Activated CD4-positive, alpha-beta T cell treated with anti-CD3 and anti-CD28 coated beads for 36 hours (primary cell): Measurements from ENCODE around the gene LIPI. TPM values are rescaled to one million over a fixed set of nuclear protein-coding genes. Genes with fewer than 3 reads are reported as not detected.
A peak's percentile ranks its signal among the peaks of the same experiment; 100 is the strongest.
"Not testable (repeated sequence)": the region's sequence is repeated elsewhere in the genome, so short reads cannot be mapped to it uniquely, and the experiment has no call there.

Source experiments
- ATAC-seq: fragments of 200-7000 bp; cut with Tn5 transposase; one replicate; pipeline ENCODE4 v1.10.0; 2021; ENCODE audit warnings: mild to moderate bottlenecking, moderate library complexity
- CTCF ChIA-PET: fragments of 350-600 bp; sonication (Branson Sonifier 250); formaldehyde crosslinking; loops from one replicate; lab custom pipeline; 2021; ENCODE audit warnings: antibody characterized with exemption; lab: Charles Lee
- POLR2A ChIA-PET: fragments of 350-600 bp; sonication (Branson Sonifier 250); formaldehyde crosslinking; loops from one replicate; lab custom pipeline; 2021; ENCODE audit warnings: antibody characterized with exemption, inconsistent platforms; lab: Charles Lee
- DNase-seq: peaks from one replicate; pipeline ENCODE4 v3.0.0-alpha.2; 2020
- H3K27ac Mint-ChIP-seq: one replicate; pipeline ENCODE4 v1.8.0; 2021; ENCODE audit warnings: mixed read lengths
- H3K27me3 Mint-ChIP-seq: one replicate; pipeline ENCODE4 v1.8.0; 2021; ENCODE audit warnings: mixed read lengths
- H3K36me3 Mint-ChIP-seq: one replicate; pipeline ENCODE4 v1.8.0; 2021; ENCODE audit warnings: low read depth, mixed read lengths
- H3K4me1 Mint-ChIP-seq: one replicate; pipeline ENCODE4 v1.8.0; 2021; ENCODE audit warnings: mixed read lengths
- H3K4me3 Mint-ChIP-seq: one replicate; pipeline ENCODE4 v1.8.0; 2021; ENCODE audit warnings: mild to moderate bottlenecking, moderate library complexity, mixed read lengths
- H3K9me3 Mint-ChIP-seq: one replicate; pipeline ENCODE4 v1.8.0; 2021; ENCODE audit warnings: low read depth, mixed read lengths
- intact Hi-C, 2 experiments: fragments of 100-400 bp; cut with DNase I in 1 of 2; cut with micrococcal nuclease in 1 of 2; formaldehyde crosslinking; loops; one replicate each; pipeline versions ENCODE4 v1.14.2 to v1.15.1; 2022 to 2024; cut with DNase I, micrococcal nuclease
- total RNA-seq, 2 experiments: library from RNA; stranded (reverse); gene quantifications; one replicate each; pipeline ENCODE4 v1.2.3, GENCODE V29; 2021

LIPI gene
- total RNA-seq, 2 experiments from 2014 or later = not detected

DNA sequence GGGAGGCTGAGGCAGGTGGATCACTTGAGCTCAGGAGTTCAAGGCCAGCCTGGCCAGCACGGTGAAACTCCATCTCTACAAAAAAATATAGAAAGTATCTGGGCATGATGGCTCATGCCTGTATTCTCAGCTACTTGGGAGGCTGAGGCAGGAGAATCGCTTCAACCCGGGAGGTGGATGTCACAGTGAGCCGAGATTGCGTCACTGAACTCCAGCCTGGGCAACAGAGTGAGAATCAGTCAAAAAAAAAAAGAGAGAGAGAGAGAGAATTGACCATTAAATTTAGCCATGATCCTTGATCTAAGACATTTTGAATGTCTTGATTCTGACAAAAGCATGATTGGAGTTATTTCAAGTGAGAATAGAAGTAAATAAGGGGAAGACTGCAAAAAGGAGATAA lies 24.3 kb upstream of the LIPI start:
- intact Hi-C loops = loop anchor here in 1 of 2 experiments (5.0 kb wide), 1 partner anchor 48 kb away; no protein-coding TSS in a partner anchor
- CTCF ChIA-PET = no interaction called here
- H3K27ac Mint-ChIP-seq = no peak overlapping the region
- POLR2A ChIA-PET = no interaction called here
- no peak for ATAC-seq
- no peaks in the 10 kb centered on the region for H3K36me3 Mint-ChIP-seq
- peaks cover 5% of the 10 kb centered on the region for H3K9me3 Mint-ChIP-seq
- DNase-seq = no peak
- no peak overlapping the region for H3K4me3 Mint-ChIP-seq
- H3K4me1 Mint-ChIP-seq = no peaks in the 10 kb centered on the region
- no peaks in the 10 kb centered on the region for H3K27me3 Mint-ChIP-seq

- H3K27ac Mint-ChIP-seq = no peak overlapping the region
- intact Hi-C loops = no loop called here
- ATAC-seq (no peak), DNase-seq (no peak)
- peaks cover 16% of the 10 kb centered on the region for H3K9me3 Mint-ChIP-seq
- CTCF ChIA-PET = interaction anchor here (0.6 kb wide), 1 partner anchor 24 kb away, joined by 3 read pairs; no protein-coding TSS in a partner anchor
- H3K4me1 Mint-ChIP-seq = no peaks in the 10 kb centered on the region
- peaks cover 23% of the 10 kb centered on the region for H3K36me3 Mint-ChIP-seq
- no peak overlapping the region for H3K4me3 Mint-ChIP-seq
- POLR2A ChIA-PET = no interaction called here
- no peaks in the 10 kb centered on the region for H3K27me3 Mint-ChIP-seq
Observed at GRCh38 chr21:14229399-14229798, 18.6 kb upstream of the LIPI start.

DNA sequence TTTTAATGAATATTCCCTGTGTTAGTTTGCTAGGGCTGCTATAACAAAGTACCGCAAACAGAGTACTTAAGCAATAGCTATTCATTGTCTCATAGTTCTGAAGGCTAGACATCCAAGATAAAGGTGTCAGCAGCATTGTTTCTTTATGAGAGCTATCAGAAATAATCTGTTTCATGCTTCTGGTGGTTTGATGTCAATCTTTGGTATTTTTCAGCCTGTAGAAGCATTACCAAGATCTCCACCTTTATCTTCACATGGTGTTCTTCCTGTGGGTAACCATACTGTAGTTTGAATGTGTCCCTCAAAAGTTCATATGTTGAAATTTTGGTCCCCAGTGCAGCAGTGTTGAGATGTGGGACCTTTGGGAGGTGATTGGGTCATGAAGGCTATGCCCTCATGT lies 12.6 kb upstream of the LIPI start:
- H3K27ac Mint-ChIP-seq = no peak overlapping the region
- DNase-seq (no peak), ATAC-seq (no peak)
- H3K27me3 Mint-ChIP-seq = no peaks in the 10 kb centered on the region
- POLR2A ChIA-PET = no interaction called here
- H3K4me3 Mint-ChIP-seq = no peak overlapping the region
- intact Hi-C loops = no loop called here
- H3K36me3 Mint-ChIP-seq = peaks cover 25% of the 10 kb centered on the region
- CTCF ChIA-PET = interaction anchor here (1.5 kb wide), 1 partner anchor 16 kb away, joined by 4 read pairs; no protein-coding TSS in a partner anchor
- H3K4me1 Mint-ChIP-seq = no peaks in the 10 kb centered on the region
- peaks cover under 1% of the 10 kb centered on the region for H3K9me3 Mint-ChIP-seq

DNA sequence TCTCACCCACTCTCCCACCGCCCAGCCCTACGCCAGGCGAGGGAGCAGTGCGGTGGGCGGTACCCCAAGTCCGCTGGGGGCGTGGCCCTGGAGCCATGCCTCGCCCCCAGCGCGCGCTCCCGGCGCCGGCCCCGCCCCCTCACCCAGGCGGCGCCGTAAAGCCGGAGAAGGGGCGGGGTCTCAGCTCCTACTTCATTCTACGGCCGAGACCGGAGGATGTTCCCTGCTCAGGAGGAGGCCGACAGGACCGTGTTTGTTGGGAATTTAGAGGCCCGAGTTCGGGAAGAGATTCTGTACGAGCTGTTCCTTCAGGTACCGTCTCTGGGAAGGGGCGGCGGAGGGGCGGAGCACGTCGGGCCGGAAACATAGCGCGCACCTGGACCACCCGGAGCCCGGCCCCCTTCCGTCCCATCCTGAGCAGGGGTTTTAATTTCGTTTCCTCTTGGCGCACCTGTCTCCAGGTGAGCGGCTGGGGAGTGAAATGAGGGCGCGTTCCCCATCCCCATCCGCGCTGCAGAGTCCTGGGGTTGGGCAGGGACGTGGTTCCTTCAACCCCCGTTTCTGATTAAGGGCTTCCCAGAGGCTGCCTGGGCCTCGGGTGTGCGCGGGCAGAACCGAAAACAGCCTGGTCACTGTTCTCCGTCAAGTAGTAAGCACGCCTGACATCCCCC lies 5.4 kb upstream of the LIPI start, which contains the start of gene RBM11:
TSS of gene RBM11 (plus strand) at position 187 of the 671 bp plus-strand sequence. CDS start at position 217, 30 bp downstream.
- intact Hi-C loops = loop anchor here in 1 of 2 experiments (1.0 to 5.0 kb wide), 4 partner anchors 167 to 1513 kb away; partner anchors contain the start of genes HSPA13 and USP25

GRCh38 chr21:14213164-14213563 lies 2.4 kb upstream of the LIPI start:
- CTCF ChIA-PET = no interaction called here
- no peak overlapping the region for H3K27ac Mint-ChIP-seq
- POLR2A ChIA-PET = no interaction called here
- peaks cover 4% of the 10 kb centered on the region for H3K27me3 Mint-ChIP-seq
- no peaks in the 10 kb centered on the region for H3K9me3 Mint-ChIP-seq
- DNase-seq = no peak
- no peak for ATAC-seq
- H3K36me3 Mint-ChIP-seq = no peaks in the 10 kb centered on the region
- intact Hi-C loops = no loop called here
- no peak overlapping the region for H3K4me3 Mint-ChIP-seq
- peaks cover 6% of the 10 kb centered on the region for H3K4me1 Mint-ChIP-seq

More for the DNA sequence above, 5.4 kb upstream of the LIPI start, which contains the start of gene RBM11:
- peak; percentile 91 for DNase-seq
- ChIA-PET POLR2A (no interaction called here), CTCF (interaction anchor here (1.2 to 1.9 kb wide), 2 partner anchors 21 to 23 kb away, joined by 4 to 6 read pairs; no protein-coding TSS in a partner anchor)
- peak; percentile 96 for ATAC-seq
- H3K27ac Mint-ChIP-seq = peak within 1 kb of the TSS; percentile 31
- H3K27me3 Mint-ChIP-seq = peaks cover 3% of the 10 kb centered on the region
- H3K9me3 Mint-ChIP-seq = no peaks in the 10 kb centered on the region
- H3K4me1 Mint-ChIP-seq = peaks cover 6% of the 10 kb centered on the region
- H3K36me3 Mint-ChIP-seq = no peaks in the 10 kb centered on the region
- H3K4me3 Mint-ChIP-seq = peak within 1 kb of the TSS; percentile 80

- Mint-ChIP-seq H3K4me3 (no peak overlapping the region), H3K36me3 (no peaks in the 10 kb centered on the region), H3K9me3 (no peaks in the 10 kb centered on the region), H3K27me3 (peaks cover 1% of the 10 kb centered on the region), H3K27ac (no peak overlapping the region), H3K4me1 (no peaks in the 10 kb centered on the region)
- DNase-seq = no peak
- intact Hi-C loops = loop anchor here in 1 of 2 experiments (10.0 kb wide), 2 partner anchors 51 to 161 kb away; no protein-coding TSS in a partner anchor
- ATAC-seq = no peak
- ChIA-PET CTCF (interaction anchor here (0.8 kb wide), 1 partner anchor 49 kb away, joined by 4 read pairs; no protein-coding TSS in a partner anchor), POLR2A (no interaction called here)
Observed at GRCh38 chr21:14206222-14206621, 4.5 kb downstream of the LIPI start.

GRCh38 chr21:14166463-14167223 lies 44.1 kb downstream of the LIPI start:
- H3K27ac Mint-ChIP-seq, H3K27me3 Mint-ChIP-seq, H3K9me3 Mint-ChIP-seq, ATAC-seq, H3K4me3 Mint-ChIP-seq, H3K36me3 Mint-ChIP-seq, POLR2A ChIA-PET, H3K4me1 Mint-ChIP-seq, CTCF ChIA-PET, DNase-seq, intact Hi-C loops: not testable (repeated sequence)

DNA sequence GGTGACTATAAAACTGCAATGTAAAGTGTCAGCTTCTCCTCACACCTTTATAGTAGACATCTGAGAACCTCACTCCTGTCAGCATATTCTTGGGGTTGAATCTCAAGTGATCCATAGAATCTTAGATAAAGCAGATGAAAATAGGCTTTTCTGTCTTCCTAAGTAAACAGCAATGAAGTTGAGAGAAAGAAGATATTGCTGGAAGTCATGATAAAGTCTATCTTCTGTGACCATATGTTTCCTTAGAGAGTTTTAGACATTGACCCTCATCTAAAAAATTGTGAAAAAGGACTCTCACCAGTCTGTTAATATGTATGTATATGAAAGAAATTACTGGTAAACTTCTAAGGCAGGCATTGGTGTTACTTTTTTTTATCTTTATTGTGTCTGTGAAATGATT lies 66.8 kb downstream of the LIPI start:
- Mint-ChIP-seq H3K27me3 (peaks cover 3% of the 10 kb centered on the region), H3K4me1 (no peaks in the 10 kb centered on the region), H3K9me3 (no peaks in the 10 kb centered on the region), H3K4me3 (no peak overlapping the region), H3K36me3 (no peaks in the 10 kb centered on the region), H3K27ac (no peak overlapping the region)
- CTCF ChIA-PET = no interaction called here
- intact Hi-C loops = no loop called here
- DNase-seq = no peak
- POLR2A ChIA-PET = no interaction called here
- no peak for ATAC-seq

DNA sequence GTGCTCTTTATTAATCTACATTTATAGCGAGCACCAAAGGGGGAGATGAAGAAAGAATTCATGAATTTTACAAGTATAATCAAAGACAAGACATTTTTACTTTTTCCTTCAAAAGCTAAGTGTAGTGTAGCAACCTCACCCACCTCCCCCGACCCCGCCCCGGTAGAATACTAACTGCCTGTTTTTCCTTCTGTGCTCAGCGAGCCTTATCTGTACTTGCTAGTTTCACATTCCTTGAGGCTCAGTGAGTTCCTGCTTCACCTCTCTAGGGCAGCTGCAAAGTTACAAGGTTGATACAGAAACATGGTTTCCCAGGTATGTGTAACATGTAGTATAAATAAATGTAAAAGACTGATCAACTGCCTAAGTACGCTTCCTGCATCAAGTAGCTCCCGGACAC lies 86.5 kb downstream of the LIPI start:
- H3K27me3 Mint-ChIP-seq = no peaks in the 10 kb centered on the region
- peaks cover 8% of the 10 kb centered on the region for H3K4me1 Mint-ChIP-seq
- ChIA-PET POLR2A (no interaction called here), CTCF (interaction anchor here (1.0 kb wide), 1 partner anchor 15 kb away, joined by 3 read pairs; no protein-coding TSS in a partner anchor)
- ATAC-seq (no peak), DNase-seq (no peak)
- peaks cover 5% of the 10 kb centered on the region for H3K9me3 Mint-ChIP-seq
- intact Hi-C loops = loop anchor here in 1 of 2 experiments (10.0 kb wide), 1 partner anchor 121 kb away; no protein-coding TSS in a partner anchor
- H3K27ac Mint-ChIP-seq = no peak overlapping the region
- H3K4me3 Mint-ChIP-seq = no peak overlapping the region
- H3K36me3 Mint-ChIP-seq = no peaks in the 10 kb centered on the region

DNA sequence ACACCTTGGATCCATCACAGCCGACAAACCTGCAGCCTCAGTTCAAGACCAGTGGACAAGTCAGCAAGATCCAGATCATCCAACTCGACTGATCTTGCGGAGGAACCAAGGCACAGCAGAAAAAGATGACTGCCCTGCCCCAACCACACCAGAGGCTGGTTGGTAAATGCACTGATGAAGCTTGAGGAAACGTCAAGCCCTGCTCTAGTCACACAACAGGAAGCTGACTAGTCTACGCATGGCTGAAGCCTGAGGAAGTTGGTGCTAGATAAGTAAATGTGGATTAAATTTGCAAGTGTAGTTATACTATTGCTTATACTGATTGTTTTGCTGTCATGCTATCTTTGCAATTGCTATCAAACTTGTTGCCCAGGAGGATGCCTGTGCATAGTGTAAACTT lies 89.0 kb downstream of the LIPI start:
- H3K27ac Mint-ChIP-seq = no peak overlapping the region
- CTCF ChIA-PET = no interaction called here
- no peaks in the 10 kb centered on the region for H3K36me3 Mint-ChIP-seq

GRCh38 chr21:14120091-14120734 lies 90.5 kb downstream of the LIPI start:
- intact Hi-C loops = loop anchor here in 1 of 2 experiments (10.0 kb wide), 1 partner anchor 125 kb away; no protein-coding TSS in a partner anchor
- CTCF ChIA-PET = interaction anchor here (0.7 to 0.9 kb wide), 2 partner anchors 26 to 78 kb away, joined by 3 read pairs; no protein-coding TSS in a partner anchor

More for the DNA sequence above, 89.0 kb downstream of the LIPI start:
- ATAC-seq (no peak), DNase-seq (no peak)
- Mint-ChIP-seq H3K4me1 (peaks cover 8% of the 10 kb centered on the region), H3K4me3 (no peak overlapping the region), H3K27me3 (no peaks in the 10 kb centered on the region), H3K9me3 (peaks cover 5% of the 10 kb centered on the region)
- POLR2A ChIA-PET = no interaction called here
- intact Hi-C loops = loop anchor here in 1 of 2 experiments (10.0 kb wide), 1 partner anchor 123 kb away; no protein-coding TSS in a partner anchor

More at GRCh38 chr21:14120091-14120734, 90.5 kb downstream of the LIPI start:
- Mint-ChIP-seq H3K27ac (no peak overlapping the region), H3K36me3 (no peaks in the 10 kb centered on the region), H3K9me3 (peaks cover 5% of the 10 kb centered on the region), H3K27me3 (no peaks in the 10 kb centered on the region), H3K4me1 (peaks cover 8% of the 10 kb centered on the region), H3K4me3 (no peak overlapping the region)
- ATAC-seq = peak; percentile 73
- POLR2A ChIA-PET = no interaction called here
- DNase-seq = peak; percentile 79
